ENCODE data around the gene TNK1. TPM values are rescaled to one million over a fixed set of nuclear protein-coding genes. Genes with fewer than 3 reads are reported as not detected.
"Not testable (repeated sequence)": the region's sequence is repeated elsewhere in the genome, so short reads cannot be mapped to it uniquely, and the experiment has no call there.

The TNK1 gene
- total and polyA plus RNA-seq, 3 donors from 2014 or later, result 3.7 to 6.8 (median 4.0) TPM

DNA sequence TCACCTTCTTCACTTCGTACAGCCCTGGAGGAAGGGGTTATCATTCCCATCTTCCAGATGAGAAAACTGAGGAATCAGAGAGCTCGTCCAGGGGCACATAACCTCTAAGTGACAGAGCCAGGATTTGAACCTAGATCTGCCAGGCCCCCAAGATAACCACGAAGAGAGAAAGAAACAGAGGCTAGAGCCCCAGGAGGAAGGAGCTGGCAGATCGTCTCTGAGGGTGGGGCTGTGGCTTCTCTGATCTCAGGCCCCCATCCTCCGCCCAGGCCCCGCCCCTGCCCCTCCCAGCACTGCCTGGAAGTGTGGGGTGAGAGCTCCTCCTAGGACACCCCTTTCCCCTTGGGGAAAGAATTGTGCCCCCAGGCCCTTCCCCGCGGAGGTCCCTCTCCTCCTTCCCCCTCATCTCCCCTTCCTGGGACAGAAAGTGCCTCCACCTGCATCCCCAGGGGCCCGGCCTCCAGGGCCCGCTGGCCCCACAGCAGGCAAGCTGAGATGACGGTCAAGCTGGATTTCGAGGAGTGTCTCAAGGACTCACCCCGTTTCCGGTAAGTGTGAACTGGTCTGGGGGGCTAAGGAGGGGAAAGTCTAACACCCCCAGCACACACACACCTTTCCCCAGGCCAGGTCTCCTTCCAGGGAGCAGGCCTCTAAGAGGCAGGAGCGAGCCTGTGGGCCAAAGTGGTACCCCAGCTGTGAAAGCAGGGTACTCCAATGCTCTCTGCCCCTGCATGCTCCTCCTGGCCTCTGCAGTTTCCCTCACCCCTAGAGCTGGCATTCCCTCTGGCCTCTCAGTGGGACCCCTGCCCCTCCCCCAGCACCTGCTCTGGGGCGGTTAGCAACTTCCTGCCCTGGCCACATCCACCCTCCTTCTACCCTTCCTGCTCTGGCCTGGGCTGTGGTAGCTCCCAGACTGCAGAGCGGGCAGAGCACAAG, 44.4 kb upstream of the TNK1 start, which contains the start of gene ACAP1:
Gene ACAP1 (plus strand): TSS at position 290 of the 936 bp plus-strand sequence. CDS start 206 bp downstream, at position 496.
- Histone ChIP-seq H3K36me3 (ENCODE audit: low read depth, missing control alignments) (no peaks in the 10 kb centered on the region), H3K27ac (no peak within 1 kb of the TSS), H3K27me3 (no peaks in the 10 kb centered on the region), H3K4me1 (no peaks in the 10 kb centered on the region), H3K9me3 (no peaks in the 10 kb centered on the region), H3K4me3 (no peak within 1 kb of the TSS)
- no peak for DNase-seq
- intact Hi-C loops (cut with DNase I; ENCODE audit: low total_unique reads), result no loop called here
- WGBS, 2 donors, result 44 to 51% methylated on average over 13 to 17 of the region's 17 CpGs
- TF ChIP-seq, protein P1, sequence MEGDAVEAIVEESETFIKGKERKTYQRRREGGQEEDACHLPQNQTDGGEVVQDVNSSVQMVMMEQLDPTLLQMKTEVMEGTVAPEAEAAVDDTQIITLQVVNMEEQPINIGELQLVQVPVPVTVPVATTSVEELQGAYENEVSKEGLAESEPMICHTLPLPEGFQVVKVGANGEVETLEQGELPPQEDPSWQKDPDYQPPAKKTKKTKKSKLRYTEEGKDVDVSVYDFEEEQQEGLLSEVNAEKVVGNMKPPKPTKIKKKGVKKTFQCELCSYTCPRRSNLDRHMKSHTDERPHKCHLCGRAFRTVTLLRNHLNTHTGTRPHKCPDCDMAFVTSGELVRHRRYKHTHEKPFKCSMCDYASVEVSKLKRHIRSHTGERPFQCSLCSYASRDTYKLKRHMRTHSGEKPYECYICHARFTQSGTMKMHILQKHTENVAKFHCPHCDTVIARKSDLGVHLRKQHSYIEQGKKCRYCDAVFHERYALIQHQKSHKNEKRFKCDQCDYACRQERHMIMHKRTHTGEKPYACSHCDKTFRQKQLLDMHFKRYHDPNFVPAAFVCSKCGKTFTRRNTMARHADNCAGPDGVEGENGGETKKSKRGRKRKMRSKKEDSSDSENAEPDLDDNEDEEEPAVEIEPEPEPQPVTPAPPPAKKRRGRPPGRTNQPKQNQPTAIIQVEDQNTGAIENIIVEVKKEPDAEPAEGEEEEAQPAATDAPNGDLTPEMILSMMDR (IDR thresholded peaks at IDR 0.05), result no peak
- TF ChIP-seq POLR2A (IDR thresholded peaks at IDR 0.05), result no peak

DNA sequence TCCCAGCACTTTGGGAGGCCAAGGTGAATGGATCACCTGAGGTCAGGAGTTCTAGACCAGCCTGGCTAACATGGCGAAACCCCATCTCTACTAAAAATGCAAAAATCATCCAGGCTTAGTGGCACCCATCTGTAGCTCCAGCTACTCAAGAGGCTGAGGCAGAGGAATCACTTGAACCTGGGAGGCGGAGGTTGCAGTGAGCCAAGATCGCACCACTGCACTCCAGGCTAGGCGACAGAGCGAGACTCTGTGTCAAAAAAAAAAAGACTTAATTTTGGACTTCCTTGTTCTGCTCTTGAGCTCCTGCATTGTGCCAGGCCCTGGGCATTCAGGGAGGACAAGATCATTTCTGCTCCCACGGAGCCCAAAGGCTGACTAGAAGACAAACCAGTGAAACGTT, 43.3 kb upstream of the TNK1 start:
- H3K36me3 ChIP-seq (ENCODE audit: low read depth, missing control alignments); H3K27ac ChIP-seq; H3K9me3 ChIP-seq; DNase-seq; H3K4me1 ChIP-seq; H3K27me3 ChIP-seq; H3K4me3 ChIP-seq; intact Hi-C loops (cut with DNase I; ENCODE audit: low total_unique reads): not testable (repeated sequence)
- 72 to 79% methylated on average over 7 of the region's 7 CpGs for WGBS, 2 donors

DNA sequence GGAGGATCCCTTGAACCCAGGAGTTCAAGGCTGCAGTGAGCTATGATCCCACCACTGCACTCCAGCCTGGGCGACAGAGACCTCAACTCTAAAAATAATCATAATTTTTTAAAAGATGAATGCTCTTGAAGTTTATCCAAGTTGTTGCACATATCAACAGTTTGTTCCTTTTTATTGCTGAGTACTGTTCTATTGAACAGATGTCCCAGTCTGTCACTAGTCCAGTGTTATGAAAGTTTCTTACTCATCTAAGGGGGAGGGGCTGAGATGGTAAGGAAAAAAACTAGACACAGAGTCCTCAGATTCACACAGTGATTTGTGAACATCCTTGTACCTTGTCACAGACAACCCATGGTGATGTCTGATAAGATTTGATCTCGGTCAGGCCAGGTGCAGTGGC, 40.7 kb upstream of the TNK1 start:
- DNase-seq, result no peak
- Histone ChIP-seq H3K27ac (no peak overlapping the region), H3K4me3 (no peak overlapping the region), H3K36me3 (ENCODE audit: low read depth, missing control alignments) (no peaks in the 10 kb centered on the region), H3K27me3 (no peaks in the 10 kb centered on the region), H3K9me3 (no peaks in the 10 kb centered on the region), H3K4me1 (no peaks in the 10 kb centered on the region)
- no peak for TF ChIP-seq POLR2A (IDR thresholded peaks at IDR 0.05)
- TF ChIP-seq, protein P1 (IDR thresholded peaks at IDR 0.05), result no peak
- 70 to 75% methylated on average over 2 of the region's 2 CpGs for WGBS, 2 donors
- intact Hi-C loops (cut with DNase I; ENCODE audit: low total_unique reads), result no loop called here

DNA sequence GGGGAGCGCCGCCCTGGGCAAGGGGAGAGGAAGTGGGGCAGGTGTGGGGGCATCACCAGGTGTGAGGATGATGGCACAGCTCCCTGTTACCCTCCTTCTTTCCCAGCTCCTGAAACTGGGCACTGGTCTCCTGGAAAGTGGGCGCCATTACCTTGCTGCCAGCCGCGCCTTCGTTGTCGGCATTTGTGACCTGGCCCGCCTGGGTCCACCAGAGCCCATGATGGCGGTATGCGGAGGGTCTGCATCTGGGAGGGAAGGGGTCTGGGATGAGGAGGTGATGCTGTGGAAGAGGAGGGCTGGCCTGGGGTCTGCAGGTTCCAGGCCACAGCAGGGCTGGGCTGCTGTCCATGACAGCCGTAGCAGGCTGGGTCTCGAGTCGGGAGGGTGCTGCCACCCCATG, 39.0 kb upstream of the TNK1 start:
- no peaks in the 10 kb centered on the region for H3K27me3 ChIP-seq
- TF ChIP-seq POLR2A (IDR thresholded peaks at IDR 0.05), result no peak
- TF ChIP-seq, protein P1 (IDR thresholded peaks at IDR 0.05), result no peak
- no peak overlapping the region for H3K27ac ChIP-seq
- no peak overlapping the region for H3K4me3 ChIP-seq
- WGBS, 2 donors, result 87% methylated on average over 8 to 13 of the region's 13 CpGs
- H3K36me3 ChIP-seq (ENCODE audit: low read depth, missing control alignments), result no peaks in the 10 kb centered on the region
- DNase-seq, result no peak
- intact Hi-C loops (cut with DNase I; ENCODE audit: low total_unique reads), result no loop called here
- no peaks in the 10 kb centered on the region for H3K9me3 ChIP-seq
- H3K4me1 ChIP-seq, result no peaks in the 10 kb centered on the region

DNA sequence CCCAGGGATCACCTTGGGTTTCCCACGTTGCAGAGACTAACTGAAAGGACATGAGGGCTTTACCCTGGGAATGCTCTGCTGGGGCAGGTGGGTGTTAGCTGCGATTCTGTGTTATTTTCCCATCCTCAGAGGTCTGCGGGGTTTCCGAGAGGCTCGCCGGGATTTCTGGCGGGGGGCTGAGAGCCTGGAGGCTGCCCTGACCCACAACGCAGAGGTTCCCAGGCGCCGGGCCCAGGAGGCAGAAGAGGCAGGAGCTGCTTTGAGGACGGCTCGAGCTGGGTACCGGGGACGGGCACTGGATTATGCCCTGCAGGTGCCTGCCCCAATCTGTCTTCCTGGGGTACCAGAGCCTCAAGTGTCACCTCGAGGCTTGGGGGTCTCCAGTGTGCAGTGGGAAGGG, 37.6 kb upstream of the TNK1 start:
- no peaks in the 10 kb centered on the region for H3K9me3 ChIP-seq
- H3K4me1 ChIP-seq, result no peaks in the 10 kb centered on the region
- no peak overlapping the region for H3K4me3 ChIP-seq
- DNase-seq, result no peak
- H3K27me3 ChIP-seq, result no peaks in the 10 kb centered on the region
- TF ChIP-seq, protein P1 (IDR thresholded peaks at IDR 0.05), result no peak
- TF ChIP-seq POLR2A (IDR thresholded peaks at IDR 0.05), result no peak
- 60 to 66% methylated on average over 10 to 15 of the region's 15 CpGs for WGBS, 2 donors
- H3K36me3 ChIP-seq (ENCODE audit: low read depth, missing control alignments), result no peaks in the 10 kb centered on the region
- intact Hi-C loops (cut with DNase I; ENCODE audit: low total_unique reads), result no loop called here
- no peak overlapping the region for H3K27ac ChIP-seq

Data from testis (tissue), 3 donors.